ENCODE data around the gene TMEM237.

DNA sequence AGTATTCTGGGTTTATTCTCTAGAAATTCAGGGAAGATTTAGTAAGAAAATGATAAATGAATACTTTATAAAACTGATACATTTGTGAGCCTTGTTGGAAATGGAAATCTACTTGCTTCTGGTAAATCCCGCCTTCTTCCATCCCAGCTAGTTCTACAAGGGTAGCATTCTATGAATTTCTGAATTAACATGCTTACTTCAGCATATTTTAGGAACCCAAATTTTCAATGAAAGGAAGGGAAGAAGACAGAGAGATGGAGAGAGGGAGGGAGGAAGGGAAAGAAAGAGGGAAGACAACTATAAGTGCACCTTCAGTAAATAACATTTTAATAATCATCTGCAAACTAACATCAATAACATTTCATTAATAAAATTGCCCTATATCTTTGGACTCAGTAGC, 26.6 kb upstream of the TMEM237 start:
- TF ChIP-seq, protein P1, sequence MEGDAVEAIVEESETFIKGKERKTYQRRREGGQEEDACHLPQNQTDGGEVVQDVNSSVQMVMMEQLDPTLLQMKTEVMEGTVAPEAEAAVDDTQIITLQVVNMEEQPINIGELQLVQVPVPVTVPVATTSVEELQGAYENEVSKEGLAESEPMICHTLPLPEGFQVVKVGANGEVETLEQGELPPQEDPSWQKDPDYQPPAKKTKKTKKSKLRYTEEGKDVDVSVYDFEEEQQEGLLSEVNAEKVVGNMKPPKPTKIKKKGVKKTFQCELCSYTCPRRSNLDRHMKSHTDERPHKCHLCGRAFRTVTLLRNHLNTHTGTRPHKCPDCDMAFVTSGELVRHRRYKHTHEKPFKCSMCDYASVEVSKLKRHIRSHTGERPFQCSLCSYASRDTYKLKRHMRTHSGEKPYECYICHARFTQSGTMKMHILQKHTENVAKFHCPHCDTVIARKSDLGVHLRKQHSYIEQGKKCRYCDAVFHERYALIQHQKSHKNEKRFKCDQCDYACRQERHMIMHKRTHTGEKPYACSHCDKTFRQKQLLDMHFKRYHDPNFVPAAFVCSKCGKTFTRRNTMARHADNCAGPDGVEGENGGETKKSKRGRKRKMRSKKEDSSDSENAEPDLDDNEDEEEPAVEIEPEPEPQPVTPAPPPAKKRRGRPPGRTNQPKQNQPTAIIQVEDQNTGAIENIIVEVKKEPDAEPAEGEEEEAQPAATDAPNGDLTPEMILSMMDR (IDR thresholded peaks at IDR 0.05), result no peak
- no peak for TF ChIP-seq EP300 (IDR thresholded peaks at IDR 0.05)
